K562 (cell line): ENCODE results near the gene KLRK1. TPM values are rescaled to one million over a fixed set of nuclear protein-coding genes. Genes with fewer than 3 reads are reported as not detected.

Experiments
- ATAC-seq: fragments of 200-7000 bp; cut with Tn5 transposase; 3 replicates; pipeline ENCODE4 v1.9.1; 2020; ENCODE audit warnings: moderate library complexity
- BruUV-seq: library from RNA; stranded (reverse); fragments of 400-500 nt; replicated peaks from 2 replicates; lab custom pipeline; 2021; lab: Mats Ljungman, UMichigan
- CTCF ChIA-PET: fragments of 300-600 bp; formaldehyde crosslinking; extraction: SDS; loops from one replicate; lab custom pipeline; 2021; ENCODE audit warnings: low intra/inter-chr PET ratio; lab: Yijun Ruan, JAX
- POLR2A ChIA-PET: fragments of 300-600, 350-650 bp; sonication (Branson Sonifier 250); formaldehyde crosslinking; extraction: SDS; loops from one replicate; lab custom pipeline; 2021; ENCODE audit warnings: antibody characterized with exemption, inconsistent platforms; lab: Yijun Ruan, JAX
- DNase-seq, 4 experiments: peaks; one replicate each; pipeline versions ENCODE4 v3.0.0 to v3.0.0-alpha.2; 2011 to 2018; ENCODE audit warnings: low spot score in 3 of 4, mixed read lengths in 3 of 4; ENCODE audit errors: extremely low read depth in 1 of 4
- FAIRE-seq: peaks from 2 replicates; lab custom pipeline; 2011; peaks lifted over from hg19 to GRCh38; lab: Jason Lieb, UNC
- H2AFZ ChIP-seq: 2 replicates; pipeline ENCODE4 v1.6.0; 2011; ENCODE audit warnings: low read depth, low read length, control low read depth, inconsistent platforms
- H3K27ac ChIP-seq: fragments of 200-600 bp; 3 replicates; pipeline ENCODE4 v1.8.0; 2011; ENCODE audit warnings: low read depth, mild to moderate bottlenecking, control low read depth, inconsistent platforms, low read length, moderate library complexity, mixed read lengths; ENCODE audit errors: extremely low read depth
- H3K27me3 ChIP-seq, 2 experiments: fragments of 300-600 bp in 1 of 2; 2 replicates in 1 of 2; 3 replicates in 1 of 2; pipeline versions ENCODE4 v1.6.0 to v1.8.0; 2011; ENCODE audit warnings: inconsistent platforms in 2 of 2, low read length in 2 of 2, mild to moderate bottlenecking in 1 of 2, mixed read lengths in 1 of 2, moderate library complexity in 1 of 2; ENCODE audit not compliant: control insufficient read depth in 2 of 2, insufficient read depth in 2 of 2
- H3K36me3 ChIP-seq: fragments of 300-600 bp; 3 replicates; pipeline ENCODE4 v1.8.0; 2011; ENCODE audit warnings: mild to moderate bottlenecking, low read length, inconsistent platforms; ENCODE audit not compliant: control insufficient read depth, insufficient read depth
- H3K4me1 ChIP-seq, 2 experiments: fragments of 200-600 bp in 1 of 2; replicated peaks in 1 of 2; 2 replicates in 1 of 2; 3 replicates in 1 of 2; pipeline versions ENCODE4 v1.5.1 to v1.8.0; 2011; ENCODE audit warnings: inconsistent platforms in 2 of 2, low read length in 2 of 2, mild to moderate bottlenecking in 1 of 2, mixed read lengths in 1 of 2, moderate library complexity in 1 of 2; ENCODE audit not compliant: control insufficient read depth in 2 of 2, insufficient read depth in 2 of 2
- H3K4me2 ChIP-seq: 2 replicates; pipeline ENCODE4 v1.6.1; 2011; ENCODE audit warnings: low read length, control low read depth, inconsistent platforms, mixed read lengths; ENCODE audit not compliant: insufficient read depth
- H3K4me3 ChIP-seq: fragments of 200-600 bp; sonication (generic), shearing (Covaris generic); 2 replicates; pipeline ENCODE4 v1.5.1; 2016; ENCODE audit warnings: control low read depth, inconsistent platforms
- H3K79me2 ChIP-seq: fragments of 200-600 bp; 3 replicates; pipeline ENCODE4 v1.8.0; 2011; ENCODE audit warnings: low read length, inconsistent platforms; ENCODE audit not compliant: control insufficient read depth, insufficient read depth
- H3K9ac ChIP-seq, 2 experiments: 2 replicates each; pipeline versions ENCODE4 v1.6.0 to v1.6.1; 2011; ENCODE audit warnings: low read depth in 2 of 2, low read length in 2 of 2, control low read depth in 1 of 2, inconsistent platforms in 1 of 2, mild to moderate bottlenecking in 1 of 2, mixed read lengths in 1 of 2; ENCODE audit not compliant: insufficient read depth in 1 of 2
- H3K9me1 ChIP-seq: one replicate; pipeline ENCODE4 v1.6.0; 2011; ENCODE audit warnings: inconsistent platforms, mild to moderate bottlenecking, low read length, moderate library complexity; ENCODE audit not compliant: control insufficient read depth, insufficient read depth
- H3K9me3 ChIP-seq: replicated peaks from 2 replicates; pipeline ENCODE4 v1.5.1; 2011; ENCODE audit warnings: low read depth, low read length, inconsistent platforms; ENCODE audit not compliant: control insufficient read depth, insufficient read depth
- H4K20me1 ChIP-seq: replicated peaks from 2 replicates; pipeline ENCODE4 v1.6.1; 2011; ENCODE audit warnings: low read length, inconsistent platforms, mixed read lengths; ENCODE audit not compliant: control insufficient read depth, insufficient read depth
- MNT ChIP-seq, 2 experiments: fragments of 450-650 bp; conservative IDR thresholded peaks; 2 replicates each; pipeline ENCODE4 v1.6.1; 2017; ENCODE audit warnings: mild to moderate bottlenecking in 2 of 2, moderate library complexity in 2 of 2
- NFXL1 ChIP-seq: fragments of 450-650 bp; formaldehyde crosslinking; IDR thresholded peaks from 2 replicates; pipeline ENCODE4 v1.4.0; 2021; ENCODE audit warnings: mild to moderate bottlenecking
- WHSC1 ChIP-seq: IDR thresholded peaks from one replicate; pipeline ENCODE4 v1.6.1; 2012; ENCODE audit warnings: low read length, control low read depth, inconsistent platforms
- YY1 ChIP-seq, 3 experiments: IDR thresholded peaks; 2 replicates each; pipeline ENCODE4 v1.6.1; 2011; ENCODE audit warnings: low read length in 2 of 3, mild to moderate bottlenecking in 2 of 3, moderate library complexity in 2 of 3, borderline replicate concordance in 1 of 3, control low read depth in 1 of 3, low read depth in 1 of 3; ENCODE audit not compliant: insufficient read depth in 3 of 3, insufficient replicate concordance in 2 of 3, control insufficient read depth in 1 of 3, insufficient read length in 1 of 3; ENCODE audit errors: extremely low read depth in 1 of 3
- WGBS: fragments of 100-300 bp; shearing (Covaris generic); methylation state at CpG from one replicate; pipeline ENCODE4 v1.1.6; 2016; ENCODE audit warnings: low coverage, mixed read lengths; ENCODE audit not compliant: insufficient coverage; ENCODE audit errors: missing lambda C conversion rate; 5-methylcytosine and 5-hydroxymethylcytosine counted together
- in situ Hi-C: fragments of 300-500 bp; cut with MboI; formaldehyde crosslinking; loops from 4 replicates; pipeline ENCODE4 v1.15.0; 2018; ENCODE audit warnings: inconsistent platforms, mixed read lengths
- intact Hi-C: fragments of 100-400 bp; cut with micrococcal nuclease; formaldehyde crosslinking; loops from 2 replicates; pipeline ENCODE4 v1.14.2; 2022
- polyA plus RNA-seq, 8 experiments: library from polyadenylated mRNA; depleted of rRNA in 4 of 8; stranded (reverse) in 5 of 8; unstranded in 3 of 8; fragments of >200 nt; fragmentation: Nextera tagmentation in 2 of 8; fragmentation: Illumina TruSeq in 1 of 8; extraction: Ambion mirVana in 2 of 8; extraction: Trizol in 1 of 8; gene quantifications; 2 replicates each; pipeline versions ENCODE4 v1.2.1 to v1.2.3, GENCODE V29; 2011 to 2014; ENCODE audit warnings: inconsistent platforms in 1 of 8, missing spikeins in 1 of 8
- total RNA-seq, 7 experiments: library from RNA; depleted of rRNA in 6 of 7; stranded (reverse); fragments of >200 nt in 6 of 7; fragmentation: Illumina TruSeq in 2 of 7; extraction: Trizol in 2 of 7; gene quantifications; 2 replicates each; pipeline versions ENCODE4 v1.2.1 to v1.2.3, GENCODE V29; 2011 to 2021; ENCODE audit warnings: low replicate concordance in 1 of 7
- TF ChIP-seq, protein P1 (sequence below): fragments of 450-650 bp; IDR thresholded peaks from 2 replicates; pipeline ENCODE4 v1.6.1; 2017; ENCODE audit warnings: antibody characterized with exemption, mild to moderate bottlenecking
- TF ChIP-seq, protein P2 (sequence below), 2 experiments: IDR thresholded peaks in 1 of 2; conservative IDR thresholded peaks in 1 of 2; 2 replicates each; pipeline ENCODE4 v1.6.1; 2016; ENCODE audit warnings: low read depth in 2 of 2, mild to moderate bottlenecking in 1 of 2, missing compliant biosample characterization in 1 of 2, missing genetic modification characterization in 1 of 2, moderate library complexity in 1 of 2

The KLRK1 gene
- total and polyA plus RNA-seq, 9 of the 15 experiments (the other 6 are each of a cell fraction or from before 2014, with no cell fraction given), result 0.03 to 0.09 (median 0.06) TPM; not detected in 3

- Histone ChIP-seq H3K4me3 (no peak overlapping the region), H4K20me1 (no peaks in the 10 kb centered on the region), H3K4me2 (no peak overlapping the region; the same call in 1 of the 2 replicates), H3K9me3 (no peaks in the 10 kb centered on the region), H3K9ac (peak overlapping the region in 1 of 2 experiments; percentile 46; a peak in 1 of 4 replicates), H3K79me2 (peaks cover 25% of the 10 kb centered on the region), H2AFZ (peak overlapping the region; percentile 92), H3K4me1 (peaks cover 2 to 15% of the 10 kb centered on the region in 2 experiments; a peak in 4 of 5 replicates), H3K27ac (peak overlapping the region; percentile 99), H3K9me1 (no peaks in the 10 kb centered on the region), H3K27me3 (no peaks in the 10 kb centered on the region), H3K36me3 (no peaks in the 10 kb centered on the region)
- FAIRE-seq (no peak), DNase-seq (peak in 1 of 4 experiments; percentile 45), ATAC-seq (peak; percentile 38)
- CTCF ChIA-PET, result no interaction called here
- 82% methylated on average over 4 of the region's 4 CpGs for WGBS
- intact Hi-C loops, result no loop called here
- POLR2A ChIA-PET, result no interaction called here
- in situ Hi-C loops, result no loop called here
- no TSS peak for BruUV-seq
- TF ChIP-seq YY1 (IDR thresholded peaks at IDR 0.05; ENCODE audit: borderline replicate concordance in 1 of 3, control insufficient read depth in 1 of 3, extremely low read depth in 1 of 3, insufficient read depth in 3 of 3, insufficient read length in 1 of 3, insufficient replicate concordance in 2 of 3, low read depth in 1 of 3, low read length in 2 of 3), result peak in 1 of 3 experiments; percentile 65
- no peak for TF ChIP-seq NFXL1 (CRISPR knock-in tag)
- TF ChIP-seq, protein P1, sequence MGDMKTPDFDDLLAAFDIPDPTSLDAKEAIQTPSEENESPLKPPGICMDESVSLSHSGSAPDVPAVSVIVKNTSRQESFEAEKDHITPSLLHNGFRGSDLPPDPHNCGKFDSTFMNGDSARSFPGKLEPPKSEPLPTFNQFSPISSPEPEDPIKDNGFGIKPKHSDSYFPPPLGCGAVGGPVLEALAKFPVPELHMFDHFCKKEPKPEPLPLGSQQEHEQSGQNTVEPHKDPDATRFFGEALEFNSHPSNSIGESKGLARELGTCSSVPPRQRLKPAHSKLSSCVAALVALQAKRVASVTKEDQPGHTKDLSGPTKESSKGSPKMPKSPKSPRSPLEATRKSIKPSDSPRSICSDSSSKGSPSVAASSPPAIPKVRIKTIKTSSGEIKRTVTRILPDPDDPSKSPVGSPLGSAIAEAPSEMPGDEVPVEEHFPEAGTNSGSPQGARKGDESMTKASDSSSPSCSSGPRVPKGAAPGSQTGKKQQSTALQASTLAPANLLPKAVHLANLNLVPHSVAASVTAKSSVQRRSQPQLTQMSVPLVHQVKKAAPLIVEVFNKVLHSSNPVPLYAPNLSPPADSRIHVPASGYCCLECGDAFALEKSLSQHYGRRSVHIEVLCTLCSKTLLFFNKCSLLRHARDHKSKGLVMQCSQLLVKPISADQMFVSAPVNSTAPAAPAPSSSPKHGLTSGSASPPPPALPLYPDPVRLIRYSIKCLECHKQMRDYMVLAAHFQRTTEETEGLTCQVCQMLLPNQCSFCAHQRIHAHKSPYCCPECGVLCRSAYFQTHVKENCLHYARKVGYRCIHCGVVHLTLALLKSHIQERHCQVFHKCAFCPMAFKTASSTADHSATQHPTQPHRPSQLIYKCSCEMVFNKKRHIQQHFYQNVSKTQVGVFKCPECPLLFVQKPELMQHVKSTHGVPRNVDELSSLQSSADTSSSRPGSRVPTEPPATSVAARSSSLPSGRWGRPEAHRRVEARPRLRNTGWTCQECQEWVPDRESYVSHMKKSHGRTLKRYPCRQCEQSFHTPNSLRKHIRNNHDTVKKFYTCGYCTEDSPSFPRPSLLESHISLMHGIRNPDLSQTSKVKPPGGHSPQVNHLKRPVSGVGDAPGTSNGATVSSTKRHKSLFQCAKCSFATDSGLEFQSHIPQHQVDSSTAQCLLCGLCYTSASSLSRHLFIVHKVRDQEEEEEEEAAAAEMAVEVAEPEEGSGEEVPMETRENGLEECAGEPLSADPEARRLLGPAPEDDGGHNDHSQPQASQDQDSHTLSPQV, result peak; percentile 30; the same call in 1 of the 2 replicates
- TF ChIP-seq WHSC1, result no peak
- TF ChIP-seq MNT (conservative IDR thresholded peaks at IDR 0.05), result 0 out of 4 replicates have a peak, but pooled peaks of 1 of the 2 experiments have one; percentile 7
- TF ChIP-seq, protein P2, sequence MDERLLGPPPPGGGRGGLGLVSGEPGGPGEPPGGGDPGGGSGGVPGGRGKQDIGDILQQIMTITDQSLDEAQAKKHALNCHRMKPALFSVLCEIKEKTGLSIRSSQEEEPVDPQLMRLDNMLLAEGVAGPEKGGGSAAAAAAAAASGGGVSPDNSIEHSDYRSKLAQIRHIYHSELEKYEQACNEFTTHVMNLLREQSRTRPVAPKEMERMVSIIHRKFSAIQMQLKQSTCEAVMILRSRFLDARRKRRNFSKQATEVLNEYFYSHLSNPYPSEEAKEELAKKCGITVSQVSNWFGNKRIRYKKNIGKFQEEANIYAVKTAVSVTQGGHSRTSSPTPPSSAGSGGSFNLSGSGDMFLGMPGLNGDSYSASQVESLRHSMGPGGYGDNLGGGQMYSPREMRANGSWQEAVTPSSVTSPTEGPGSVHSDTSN (CRISPR knock-in tag; IDR thresholded peaks at IDR 0.05; ENCODE audit: low read depth), result no peak
- TF ChIP-seq, protein P2 (tag; conservative IDR thresholded peaks at IDR 0.05; ENCODE audit: low read depth), result peak; percentile 75
These were observed 28.8 kb downstream of the KLRK1 start for GRCh38 chr12:10361084-10361483.
